Activated naive CD8-positive, alpha-beta T cell (primary cell): ENCODE data around the gene DZIP3.
"Not testable (repeated sequence)": the region's sequence is repeated elsewhere in the genome, so short reads cannot be mapped to it uniquely, and the experiment has no call there.

Experiments
- H3K27ac Mint-ChIP-seq: one replicate; pipeline ENCODE4 v1.8.0; 2021; ENCODE audit warnings: mixed read lengths
- H3K27me3 Mint-ChIP-seq: one replicate; pipeline ENCODE4 v1.8.0; 2021; ENCODE audit warnings: mixed read lengths
- H3K36me3 Mint-ChIP-seq: one replicate; pipeline ENCODE4 v1.8.0; 2021; ENCODE audit warnings: mixed read lengths
- H3K4me1 Mint-ChIP-seq: one replicate; pipeline ENCODE4 v1.8.0; 2021; ENCODE audit warnings: low read depth, mixed read lengths
- H3K4me3 Mint-ChIP-seq: one replicate; pipeline ENCODE4 v1.8.0; 2021; ENCODE audit warnings: mild to moderate bottlenecking, mixed read lengths
- H3K9me3 Mint-ChIP-seq: one replicate; pipeline ENCODE4 v1.8.0; 2021; ENCODE audit warnings: low read depth, mixed read lengths

DZIP3 gene

DNA sequence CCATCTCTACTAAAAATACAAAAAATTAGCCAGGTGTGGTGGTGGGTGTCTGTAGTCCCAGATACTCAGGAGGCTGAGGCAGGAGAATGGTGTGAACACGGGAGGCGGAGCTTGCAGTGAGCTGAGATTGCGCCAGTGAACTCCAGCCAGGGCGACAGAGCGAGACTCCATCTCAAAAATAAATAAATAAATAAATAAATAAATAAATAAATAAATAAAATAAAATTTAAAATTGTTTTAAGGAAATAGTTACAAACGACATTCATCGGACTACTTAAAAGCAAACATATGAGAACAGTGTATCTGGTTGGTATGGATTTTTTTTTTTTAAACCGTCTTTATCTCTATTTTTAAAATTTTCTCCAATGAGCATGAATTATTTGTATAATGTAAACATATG is 26.6 kb downstream of the DZIP3 start:
- not testable (repeated sequence) for H3K4me1 Mint-ChIP-seq, H3K27me3 Mint-ChIP-seq, H3K4me3 Mint-ChIP-seq, H3K9me3 Mint-ChIP-seq, H3K27ac Mint-ChIP-seq
- peaks cover 19% of the 10 kb centered on the region for H3K36me3 Mint-ChIP-seq

DNA sequence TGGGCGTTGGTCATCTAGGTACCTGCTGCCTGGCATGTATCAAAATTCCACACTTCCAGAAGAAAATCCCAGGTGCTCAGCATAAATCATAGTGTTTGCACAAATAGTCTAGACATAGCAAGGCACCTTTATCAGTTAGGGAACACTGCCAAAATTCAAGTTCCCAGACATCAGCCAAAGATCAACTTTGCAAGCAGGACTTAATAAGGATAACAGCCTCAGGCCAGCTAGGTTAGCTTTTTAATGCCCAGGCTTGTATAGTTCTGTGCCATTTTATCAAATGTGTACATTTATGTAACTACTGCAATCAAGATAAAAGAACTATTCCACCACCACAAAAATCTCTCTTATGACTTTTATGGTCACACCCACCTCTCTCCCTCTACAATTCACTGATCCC is 30.7 kb downstream of the DZIP3 start:
- H3K36me3 Mint-ChIP-seq, result peaks cover 22% of the 10 kb centered on the region
- no peaks in the 10 kb centered on the region for H3K27me3 Mint-ChIP-seq
- H3K4me1 Mint-ChIP-seq, result no peaks in the 10 kb centered on the region
- H3K27ac Mint-ChIP-seq, result no peak overlapping the region
- no peak overlapping the region for H3K4me3 Mint-ChIP-seq
- H3K9me3 Mint-ChIP-seq, result peaks cover 4% of the 10 kb centered on the region

DNA sequence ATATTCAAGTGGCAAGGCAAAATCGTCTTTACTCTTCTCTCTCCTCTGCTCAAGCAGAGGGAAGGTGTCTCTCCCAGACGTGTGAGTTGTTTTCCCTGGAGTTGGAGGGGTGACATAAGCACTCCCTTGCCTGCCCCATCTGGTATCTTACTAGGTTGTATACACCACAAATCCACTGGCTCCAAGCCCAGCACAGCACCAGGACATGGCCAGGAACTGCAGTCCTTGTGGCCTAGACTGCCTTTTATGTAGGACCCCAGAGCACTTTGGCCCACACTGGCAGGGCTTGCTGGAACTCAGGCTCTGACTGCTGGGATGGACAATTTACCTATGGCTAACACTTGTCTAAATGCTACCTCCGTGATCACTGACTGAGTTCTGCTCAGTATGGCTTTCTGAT is 34.0 kb downstream of the DZIP3 start:
- Mint-ChIP-seq H3K27ac (no peak overlapping the region), H3K4me1 (no peaks in the 10 kb centered on the region), H3K4me3 (no peak overlapping the region), H3K36me3 (peaks cover 24% of the 10 kb centered on the region), H3K9me3 (peaks cover 4% of the 10 kb centered on the region), H3K27me3 (no peaks in the 10 kb centered on the region)

DNA sequence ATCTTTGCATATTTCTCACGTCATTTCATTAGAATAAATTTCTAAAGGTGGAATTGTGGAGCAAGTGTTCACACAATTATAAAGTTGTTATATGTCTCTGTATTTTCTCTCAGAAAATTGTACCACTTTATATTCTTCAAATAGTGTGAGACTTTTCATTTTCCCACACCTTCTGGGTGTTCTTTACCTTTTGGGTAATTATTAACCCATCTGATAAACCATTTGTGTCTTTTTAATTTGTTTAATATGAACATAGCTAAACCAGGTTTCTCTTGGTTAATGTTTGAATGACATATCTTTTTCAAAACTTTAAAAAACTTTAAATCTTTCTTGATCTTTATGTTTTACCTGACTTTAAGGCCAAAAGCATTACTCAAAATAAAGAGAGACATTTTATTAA is 40.5 kb downstream of the DZIP3 start:
- H3K4me3 Mint-ChIP-seq, result no peak overlapping the region
- peaks cover 17% of the 10 kb centered on the region for H3K36me3 Mint-ChIP-seq
- H3K4me1 Mint-ChIP-seq, result no peaks in the 10 kb centered on the region
- H3K9me3 Mint-ChIP-seq, result no peaks in the 10 kb centered on the region
- H3K27me3 Mint-ChIP-seq, result no peaks in the 10 kb centered on the region
- H3K27ac Mint-ChIP-seq, result no peak overlapping the region

DNA sequence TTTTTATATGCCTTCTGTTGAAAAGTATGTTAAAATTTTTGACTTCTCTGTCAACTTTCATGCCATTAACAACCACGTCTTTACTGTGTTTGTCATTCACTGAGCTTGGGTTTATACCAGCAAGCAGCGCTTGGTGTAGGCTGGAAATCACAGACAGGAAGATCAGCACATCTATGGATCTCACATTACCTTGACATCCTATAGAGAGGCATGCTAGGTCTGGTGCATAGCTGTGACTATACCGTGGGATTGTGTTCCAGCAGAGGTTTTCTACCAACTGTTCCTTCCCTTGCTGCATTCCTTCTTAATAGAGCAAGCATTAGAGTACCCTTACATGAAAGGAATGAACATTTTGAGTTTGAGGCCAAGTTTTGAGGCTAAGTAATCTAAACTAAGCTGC is 53.0 kb downstream of the DZIP3 start:
- peaks cover 28% of the 10 kb centered on the region for H3K36me3 Mint-ChIP-seq
- H3K27ac Mint-ChIP-seq, result no peak overlapping the region
- no peak overlapping the region for H3K4me3 Mint-ChIP-seq
- H3K9me3 Mint-ChIP-seq, result no peaks in the 10 kb centered on the region
- no peaks in the 10 kb centered on the region for H3K27me3 Mint-ChIP-seq
- H3K4me1 Mint-ChIP-seq, result no peaks in the 10 kb centered on the region

DNA sequence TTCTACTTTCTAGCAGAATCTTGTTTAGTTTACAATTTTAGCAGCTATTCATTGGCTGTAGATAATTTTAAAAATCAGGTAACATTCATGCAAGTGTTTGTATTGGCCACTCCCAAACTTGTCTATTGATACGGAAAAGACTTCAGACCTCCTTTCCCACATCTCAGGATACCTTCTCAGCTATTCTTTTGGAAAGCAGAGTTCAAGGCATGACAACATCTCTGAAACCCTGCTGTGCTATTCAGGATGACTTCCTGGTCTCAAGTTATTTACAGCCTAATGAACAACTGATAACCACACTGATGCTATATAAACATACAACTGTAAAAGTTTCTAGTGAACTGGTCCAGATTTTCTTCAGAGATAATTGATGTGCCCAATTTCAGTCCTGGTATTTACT is 55.8 kb downstream of the DZIP3 start:
- Mint-ChIP-seq H3K9me3 (no peaks in the 10 kb centered on the region), H3K4me1 (no peaks in the 10 kb centered on the region), H3K27ac (no peak overlapping the region), H3K36me3 (peaks cover 32% of the 10 kb centered on the region), H3K4me3 (no peak overlapping the region), H3K27me3 (no peaks in the 10 kb centered on the region)

DNA sequence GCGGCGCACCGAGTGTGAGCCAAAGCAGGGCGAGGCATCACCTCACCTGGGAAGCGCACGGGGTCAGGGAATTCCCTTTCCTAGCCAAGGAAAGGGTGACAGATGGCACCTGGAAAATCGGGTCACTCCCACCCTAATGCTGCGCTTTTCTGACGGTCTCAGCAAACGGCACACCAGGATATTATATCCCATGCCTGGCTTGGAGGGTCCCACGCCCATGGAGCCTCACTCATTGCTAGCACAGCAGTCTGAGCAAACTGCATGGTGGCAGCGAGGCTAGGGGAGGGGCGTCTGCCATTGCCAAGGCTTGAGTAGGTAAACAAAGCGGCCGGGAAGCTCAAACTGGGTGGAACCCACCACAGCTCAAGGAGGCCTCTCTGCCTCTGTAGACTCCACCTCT is 66.1 kb downstream of the DZIP3 start:
- H3K36me3 Mint-ChIP-seq, result peaks cover 18% of the 10 kb centered on the region
- H3K27ac Mint-ChIP-seq, H3K27me3 Mint-ChIP-seq, H3K9me3 Mint-ChIP-seq, H3K4me3 Mint-ChIP-seq, H3K4me1 Mint-ChIP-seq: not testable (repeated sequence)

DNA sequence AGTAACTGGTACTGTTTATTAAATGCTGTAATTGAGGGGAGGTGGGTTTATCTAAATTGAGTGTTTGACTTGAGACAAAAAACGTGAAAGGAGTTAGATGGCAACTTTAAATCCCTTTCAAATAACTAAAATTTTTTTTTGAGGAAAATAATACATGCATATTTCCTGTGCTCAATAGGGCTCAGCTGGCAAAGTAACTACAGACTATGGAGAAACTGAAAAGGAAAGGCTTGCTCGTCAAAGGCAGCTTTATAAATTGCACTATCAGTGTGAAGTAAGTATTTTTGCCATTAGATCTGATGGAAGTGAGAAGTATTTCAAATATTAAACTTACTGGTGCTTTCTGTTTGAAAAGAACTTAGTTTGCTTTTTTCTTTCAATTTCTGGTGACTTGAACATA is 72.2 kb downstream of the DZIP3 start:
- Mint-ChIP-seq H3K9me3 (peaks cover 1% of the 10 kb centered on the region), H3K27me3 (no peaks in the 10 kb centered on the region), H3K4me3 (no peak overlapping the region), H3K4me1 (peaks cover 8% of the 10 kb centered on the region), H3K36me3 (peaks cover 11% of the 10 kb centered on the region), H3K27ac (no peak overlapping the region)

DNA sequence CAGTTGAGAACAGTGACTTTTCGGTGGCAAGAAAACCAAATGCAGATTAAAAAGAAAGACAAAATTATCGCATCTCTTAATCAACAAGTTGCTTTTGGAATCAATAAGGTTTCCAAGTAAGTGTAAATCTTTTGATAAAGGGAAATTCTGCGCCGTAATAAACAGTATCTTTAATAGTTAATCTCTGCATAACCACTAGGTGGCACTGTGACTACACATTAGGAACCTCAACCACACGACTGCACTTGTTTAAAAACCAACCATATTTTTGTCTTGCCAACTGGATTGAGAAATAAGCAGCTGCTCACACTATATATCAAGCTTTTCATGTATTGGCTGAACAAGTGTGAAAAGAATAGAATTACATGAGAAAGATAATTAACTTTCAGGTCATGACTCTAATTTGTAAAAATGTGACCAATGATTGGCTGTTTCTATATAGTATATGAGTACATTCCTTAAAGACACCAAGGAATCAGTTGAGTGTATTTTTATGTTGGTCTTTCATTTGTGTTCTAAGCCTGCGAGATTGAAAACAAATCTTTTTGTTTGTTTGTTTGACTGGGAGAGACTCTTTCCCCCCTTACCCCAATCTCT is 72.7 kb downstream of the DZIP3 start:
- peaks cover 11% of the 10 kb centered on the region for H3K36me3 Mint-ChIP-seq
- H3K4me1 Mint-ChIP-seq, result peaks cover 8% of the 10 kb centered on the region
- no peak overlapping the region for H3K4me3 Mint-ChIP-seq
- no peak overlapping the region for H3K27ac Mint-ChIP-seq
- no peaks in the 10 kb centered on the region for H3K9me3 Mint-ChIP-seq
- H3K27me3 Mint-ChIP-seq, result no peaks in the 10 kb centered on the region

DNA sequence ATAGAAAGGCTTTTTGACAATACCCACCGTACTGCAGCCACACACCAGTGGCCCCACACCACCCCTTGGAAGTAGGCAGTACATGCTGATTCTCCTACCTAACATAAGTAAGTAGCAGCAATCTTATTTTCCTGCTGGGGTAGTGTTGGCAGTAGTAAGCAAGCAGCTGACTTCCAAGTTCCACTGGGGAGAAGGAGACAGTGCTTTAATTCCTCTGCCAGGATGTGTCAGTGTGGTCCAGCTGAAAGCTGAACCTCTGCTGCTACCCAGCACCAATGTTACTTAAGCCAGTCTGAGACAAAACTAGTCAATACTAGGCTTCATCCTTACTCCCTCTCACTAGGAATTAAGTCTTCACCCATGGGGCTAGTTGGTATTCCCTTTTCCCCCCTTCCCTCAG is 74.7 kb downstream of the DZIP3 start:
- H3K9me3 Mint-ChIP-seq, result no peaks in the 10 kb centered on the region
- H3K36me3 Mint-ChIP-seq, result peaks cover 14% of the 10 kb centered on the region
- no peak overlapping the region for H3K27ac Mint-ChIP-seq
- H3K27me3 Mint-ChIP-seq, result no peaks in the 10 kb centered on the region
- H3K4me1 Mint-ChIP-seq, result peaks cover 8% of the 10 kb centered on the region
- no peak overlapping the region for H3K4me3 Mint-ChIP-seq

DNA sequence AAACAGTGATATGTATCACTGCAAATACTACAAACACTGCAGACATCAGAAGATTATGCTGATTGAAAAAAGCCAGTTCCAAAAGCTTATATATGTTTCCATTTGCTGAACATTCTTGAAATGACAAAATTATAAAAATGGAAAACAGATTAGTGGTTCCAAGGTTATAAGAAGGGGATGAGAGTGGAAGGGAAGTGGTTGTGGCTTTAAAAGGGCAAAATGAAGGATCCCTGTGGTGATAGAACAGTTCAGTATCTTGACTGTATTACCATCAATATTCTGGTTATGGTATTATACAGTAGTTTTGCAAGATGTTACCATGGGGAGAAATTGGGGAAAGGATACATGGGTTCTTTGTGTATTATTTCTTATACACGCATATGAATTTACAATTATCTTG is 77.8 kb downstream of the DZIP3 start:
- H3K36me3 Mint-ChIP-seq, result peaks cover 27% of the 10 kb centered on the region
- H3K9me3 Mint-ChIP-seq, result no peaks in the 10 kb centered on the region
- peaks cover 2% of the 10 kb centered on the region for H3K4me1 Mint-ChIP-seq
- H3K27me3 Mint-ChIP-seq, result no peaks in the 10 kb centered on the region
- no peak overlapping the region for H3K4me3 Mint-ChIP-seq
- no peak overlapping the region for H3K27ac Mint-ChIP-seq

DNA sequence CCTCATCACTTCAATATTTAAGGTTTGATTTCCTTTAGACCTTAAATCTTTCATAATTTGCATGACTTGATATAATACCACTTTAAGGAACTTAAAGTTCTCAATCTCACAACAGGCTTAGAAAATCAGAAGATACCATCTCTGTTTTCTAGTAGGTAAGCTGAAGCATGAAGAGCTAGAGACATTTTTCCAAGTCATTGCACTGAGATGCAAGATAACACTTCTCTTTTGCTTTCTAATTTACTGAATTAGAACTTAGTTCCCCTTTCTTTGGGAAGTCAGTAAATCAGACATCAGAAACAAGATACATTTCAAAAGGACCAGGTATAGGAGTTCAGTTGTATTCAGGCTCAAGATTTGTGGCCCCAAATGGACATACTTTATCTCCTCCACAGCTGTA is 79.7 kb downstream of the DZIP3 start:
- Mint-ChIP-seq H3K27me3 (no peaks in the 10 kb centered on the region), H3K36me3 (peaks cover 21% of the 10 kb centered on the region), H3K4me3 (no peak overlapping the region)

DNA sequence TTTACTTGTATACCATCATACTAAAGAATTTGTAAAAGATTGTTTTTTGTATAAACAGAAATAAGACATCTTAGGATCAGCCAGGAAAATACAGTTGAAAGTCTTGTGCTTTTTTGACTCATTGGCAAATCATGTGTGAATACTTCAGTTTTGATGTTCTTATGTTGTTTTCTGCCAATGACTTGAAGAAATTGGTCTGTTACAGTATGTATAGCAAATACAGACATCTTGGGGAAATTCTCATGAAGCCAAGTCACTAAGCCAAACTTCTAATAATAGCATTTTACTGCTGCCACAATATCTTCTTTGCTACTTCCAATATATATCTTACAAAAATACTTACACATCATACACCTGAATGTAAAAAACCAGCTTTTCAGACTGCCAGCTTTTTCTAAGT is 83.2 kb downstream of the DZIP3 start:
- Mint-ChIP-seq H3K4me1 (peaks cover 2% of the 10 kb centered on the region), H3K27me3 (no peaks in the 10 kb centered on the region), H3K9me3 (no peaks in the 10 kb centered on the region), H3K36me3 (peaks cover 31% of the 10 kb centered on the region), H3K27ac (no peak overlapping the region), H3K4me3 (no peak overlapping the region)

More for the DNA sequence above, 79.7 kb downstream of the DZIP3 start:
- peaks cover under 1% of the 10 kb centered on the region for H3K4me1 Mint-ChIP-seq
- no peaks in the 10 kb centered on the region for H3K9me3 Mint-ChIP-seq
- no peak overlapping the region for H3K27ac Mint-ChIP-seq

DNA sequence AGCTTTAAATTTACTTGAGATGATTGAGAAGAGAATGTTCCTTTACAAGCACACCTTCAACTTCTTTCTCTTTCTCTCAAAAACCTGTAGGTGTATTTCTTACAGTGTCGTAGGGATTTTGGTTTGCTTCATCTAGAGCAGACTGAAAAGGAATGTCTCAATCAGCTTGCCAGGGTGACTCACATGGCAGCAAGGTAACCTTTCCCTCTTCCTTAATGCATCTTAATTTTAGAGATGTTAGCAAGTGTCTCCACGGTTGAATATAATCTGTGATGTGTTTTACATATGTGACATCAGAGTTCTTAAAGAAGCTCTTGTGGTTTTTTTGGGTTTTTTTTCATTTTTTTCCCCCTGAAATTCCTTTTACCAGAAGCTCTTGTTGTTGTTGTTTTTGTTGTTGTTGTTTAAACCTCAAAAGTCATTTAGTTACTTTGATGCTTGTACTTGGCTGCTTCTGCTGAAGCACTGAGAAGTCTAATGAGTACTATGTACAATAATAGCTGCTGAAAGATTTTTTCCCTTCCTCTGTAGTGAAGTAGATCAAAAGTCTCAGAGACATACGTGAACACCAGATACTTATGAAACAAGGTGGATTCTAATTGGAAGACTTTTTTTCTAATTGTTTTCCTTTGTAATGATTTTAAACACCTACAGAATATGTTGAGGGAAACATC is 84.6 kb downstream of the DZIP3 start:
- no peak overlapping the region for H3K27ac Mint-ChIP-seq
- peaks cover 36% of the 10 kb centered on the region for H3K36me3 Mint-ChIP-seq
- H3K27me3 Mint-ChIP-seq, result no peaks in the 10 kb centered on the region
- H3K4me1 Mint-ChIP-seq, result peaks cover 2% of the 10 kb centered on the region
- H3K4me3 Mint-ChIP-seq, result no peak overlapping the region
- no peaks in the 10 kb centered on the region for H3K9me3 Mint-ChIP-seq

DNA sequence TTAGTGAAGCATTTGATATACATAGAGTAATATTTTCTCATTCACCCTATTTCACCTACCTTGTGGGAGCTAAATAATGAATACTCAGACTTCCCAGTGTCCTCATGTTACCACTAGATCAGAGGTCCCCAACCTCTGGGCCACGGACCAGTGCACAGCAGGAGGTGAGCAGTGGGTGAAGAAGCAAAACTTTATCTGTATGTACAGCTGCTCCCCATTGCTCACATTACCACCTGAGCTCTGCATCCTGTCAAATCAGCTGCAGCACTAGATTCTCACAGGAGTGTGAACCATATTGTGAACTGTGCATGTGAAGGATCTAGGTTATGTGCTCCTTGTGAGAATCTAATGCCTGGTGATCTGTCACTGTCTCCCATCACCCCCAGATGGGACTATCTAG is 88.3 kb downstream of the DZIP3 start:
- Mint-ChIP-seq H3K36me3 (peaks cover 35% of the 10 kb centered on the region), H3K27me3 (no peaks in the 10 kb centered on the region), H3K27ac (no peak overlapping the region), H3K4me1 (peaks cover 2% of the 10 kb centered on the region), H3K9me3 (no peaks in the 10 kb centered on the region), H3K4me3 (no peak overlapping the region)

DNA sequence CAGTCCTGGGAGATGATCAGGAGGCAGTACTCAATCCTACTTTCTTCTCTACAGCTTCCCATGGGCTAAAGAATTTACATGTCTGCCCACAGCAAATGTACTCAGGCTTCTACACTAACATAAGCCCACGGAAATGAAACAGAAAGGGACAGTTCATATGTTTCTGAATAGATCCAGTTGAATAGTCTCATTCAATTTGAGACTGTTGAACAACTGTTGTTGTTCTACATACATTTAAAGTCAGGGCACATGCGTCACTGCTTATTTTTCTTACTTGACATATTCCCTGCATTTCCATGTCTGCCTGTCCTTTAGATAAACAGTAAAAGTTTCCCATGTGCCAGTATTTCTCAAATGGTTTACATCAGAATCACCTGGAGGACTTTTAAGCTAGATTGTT is 102.8 kb downstream of the DZIP3 start:
- Mint-ChIP-seq H3K9me3 (peaks cover 10% of the 10 kb centered on the region), H3K36me3 (peaks cover 37% of the 10 kb centered on the region)
- not testable (repeated sequence) for H3K27ac Mint-ChIP-seq, H3K27me3 Mint-ChIP-seq, H3K4me1 Mint-ChIP-seq, H3K4me3 Mint-ChIP-seq
